Lower leg skin (tissue), 4 donors: Measurements from ENCODE around the gene PACSIN2. TPM values are rescaled to one million over a fixed set of nuclear protein-coding genes. Genes with fewer than 3 reads are reported as not detected.

Source experiments
- DNase-seq, 2 donors: peaks; one replicate each; pipeline ENCODE4 v3.0.0-alpha.2; 2019; ENCODE audit warnings: low spot score in 2 of 2
- H3K4me3 ChIP-seq: fragments of 200-600 bp; sonication (generic); 2 replicates; pipeline ENCODE4 v1.5.1; 2017; ENCODE audit warnings: mild to moderate bottlenecking, low read depth; ENCODE audit not compliant: poor library complexity, severe bottlenecking
- POLR2A ChIP-seq, 2 donors: fragments of 450-650 bp; IDR thresholded peaks; one replicate each; pipeline ENCODE4 v1.6.1; 2016 to 2017; ENCODE audit warnings: antibody characterized with exemption in 2 of 2, mild to moderate bottlenecking in 1 of 2, moderate library complexity in 1 of 2
- WGBS, 2 donors: methylation state at CpG; one replicate each; pipeline ENCODE4 v1.1.5; 2018; 5-methylcytosine and 5-hydroxymethylcytosine counted together
- intact Hi-C: fragments of 100-400 bp; cut with DNase I; formaldehyde crosslinking; loops from one replicate; pipeline ENCODE4 v1.15.0; 2023; ENCODE audit warnings: low total_unique reads
- total RNA-seq, 4 donors: library from RNA; depleted of rRNA; stranded (reverse); fragments of >200 nt; gene quantifications; one replicate each; pipeline ENCODE4 v1.1.0, GENCODE V29; 2016
- TF ChIP-seq, protein P1 (sequence below), 3 donors: fragments of 450-650 bp; IDR thresholded peaks; one replicate each; pipeline ENCODE4 v1.5.1; 2016; ENCODE audit warnings: antibody characterized with exemption in 3 of 3, mild to moderate bottlenecking in 3 of 3, moderate library complexity in 2 of 3

PACSIN2 gene
- total RNA-seq, 4 donors from 2014 or later = 46.3 to 88.8 (median 58.2) TPM

DNA sequence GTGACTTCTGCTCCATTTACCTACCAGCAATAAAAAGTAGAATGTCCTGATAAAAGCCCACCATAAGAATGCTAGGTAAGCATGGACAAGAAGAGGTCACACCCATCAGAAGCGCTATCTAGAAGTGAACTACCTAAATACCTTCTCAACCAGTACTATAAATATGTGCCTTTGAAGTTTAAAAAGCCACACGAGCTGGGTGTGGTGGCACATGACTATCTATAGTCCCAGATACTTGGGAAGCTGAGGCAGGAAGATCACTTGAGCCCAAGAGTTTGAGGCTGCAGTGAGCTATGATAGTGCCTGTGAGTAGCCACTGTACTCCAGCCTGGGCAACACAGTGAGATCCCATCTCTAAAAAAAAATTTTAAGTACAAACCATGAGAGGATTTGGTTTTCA is 66.7 kb downstream of the PACSIN2 start:
- DNase-seq = no peak
- 71 to 72% methylated on average over 2 of the region's 2 CpGs for WGBS, 2 donors
- H3K4me3 ChIP-seq = no peak overlapping the region
- TF ChIP-seq, protein P1, sequence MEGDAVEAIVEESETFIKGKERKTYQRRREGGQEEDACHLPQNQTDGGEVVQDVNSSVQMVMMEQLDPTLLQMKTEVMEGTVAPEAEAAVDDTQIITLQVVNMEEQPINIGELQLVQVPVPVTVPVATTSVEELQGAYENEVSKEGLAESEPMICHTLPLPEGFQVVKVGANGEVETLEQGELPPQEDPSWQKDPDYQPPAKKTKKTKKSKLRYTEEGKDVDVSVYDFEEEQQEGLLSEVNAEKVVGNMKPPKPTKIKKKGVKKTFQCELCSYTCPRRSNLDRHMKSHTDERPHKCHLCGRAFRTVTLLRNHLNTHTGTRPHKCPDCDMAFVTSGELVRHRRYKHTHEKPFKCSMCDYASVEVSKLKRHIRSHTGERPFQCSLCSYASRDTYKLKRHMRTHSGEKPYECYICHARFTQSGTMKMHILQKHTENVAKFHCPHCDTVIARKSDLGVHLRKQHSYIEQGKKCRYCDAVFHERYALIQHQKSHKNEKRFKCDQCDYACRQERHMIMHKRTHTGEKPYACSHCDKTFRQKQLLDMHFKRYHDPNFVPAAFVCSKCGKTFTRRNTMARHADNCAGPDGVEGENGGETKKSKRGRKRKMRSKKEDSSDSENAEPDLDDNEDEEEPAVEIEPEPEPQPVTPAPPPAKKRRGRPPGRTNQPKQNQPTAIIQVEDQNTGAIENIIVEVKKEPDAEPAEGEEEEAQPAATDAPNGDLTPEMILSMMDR (IDR thresholded peaks at IDR 0.05) = no peak
- no peak for TF ChIP-seq POLR2A (IDR thresholded peaks at IDR 0.05)
- intact Hi-C loops = no loop called here

DNA sequence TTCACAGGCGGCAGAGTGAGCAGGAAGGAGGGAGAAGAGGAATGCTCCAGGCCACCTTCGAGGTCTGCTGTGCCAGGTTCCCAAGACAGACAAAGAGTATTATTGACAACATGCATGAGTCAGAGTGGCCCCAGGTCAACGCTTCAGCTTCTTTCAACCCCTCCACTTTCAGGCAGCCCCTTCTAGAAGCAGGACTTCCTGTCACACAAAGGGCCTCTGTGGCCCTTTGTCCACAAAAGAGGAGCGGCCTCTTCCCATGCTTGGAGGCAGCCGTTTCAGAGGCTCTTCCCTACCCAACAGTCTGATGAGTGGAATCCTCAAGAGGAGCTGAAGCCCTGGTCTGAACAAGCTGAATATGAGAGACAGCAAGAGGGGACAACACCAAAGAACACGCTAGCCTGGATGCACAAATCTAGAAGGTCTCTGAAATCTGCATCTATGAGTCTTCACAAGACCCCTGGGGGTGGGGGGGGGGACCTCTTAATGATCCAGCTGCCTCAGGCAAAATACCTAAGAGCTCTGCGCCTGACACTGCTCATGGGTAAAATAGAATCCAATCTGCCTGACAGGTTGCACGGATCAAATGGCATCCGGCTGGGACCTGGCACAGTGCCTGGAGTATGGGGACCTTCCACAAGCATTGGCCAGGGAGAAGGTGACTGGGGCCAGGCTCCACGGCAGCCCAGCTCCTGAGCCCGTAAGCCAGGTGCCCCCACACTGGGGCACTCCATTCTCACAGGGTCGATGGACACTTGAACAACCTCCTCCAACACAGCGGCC is 67.5 kb downstream of the PACSIN2 start:
- TF ChIP-seq, protein P1 (IDR thresholded peaks at IDR 0.05) = no peak
- TF ChIP-seq POLR2A (IDR thresholded peaks at IDR 0.05) = no peak
- intact Hi-C loops = no loop called here
- no peak for DNase-seq
- no peak overlapping the region for H3K4me3 ChIP-seq
- WGBS, 2 donors = 61 to 67% methylated on average over 12 of the region's 13 CpGs

DNA sequence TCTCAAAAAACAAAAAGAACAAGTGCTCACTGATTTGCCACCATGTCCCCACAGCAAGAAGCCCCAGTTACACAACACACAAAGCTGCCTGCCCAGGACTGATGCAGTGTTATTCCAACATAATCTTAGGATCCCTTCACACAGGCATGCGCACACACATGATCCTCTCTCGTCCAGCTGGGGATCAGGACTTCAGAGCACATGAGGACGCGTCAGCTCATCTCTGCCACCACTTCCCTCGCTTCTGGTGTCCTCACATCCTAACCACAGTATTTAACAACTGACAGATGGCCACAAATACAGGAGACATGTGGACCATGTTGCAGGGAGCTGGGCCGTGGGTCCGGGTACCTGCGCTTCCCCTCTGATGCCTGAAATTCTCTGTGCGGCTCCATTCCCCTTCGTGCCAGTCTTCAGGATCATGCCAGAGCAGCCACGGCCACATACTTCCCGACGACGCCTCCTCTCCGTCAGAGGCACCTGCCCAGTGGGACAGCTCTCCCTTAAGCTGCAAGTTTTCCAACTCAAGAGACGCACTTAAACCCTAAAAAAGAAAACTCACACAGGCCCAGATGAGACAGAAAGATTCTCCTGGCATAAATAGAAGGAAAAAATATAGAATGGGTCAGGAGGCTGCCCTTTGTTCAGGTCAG is 68.3 kb downstream of the PACSIN2 start:
- intact Hi-C loops = no loop called here
- 74 to 81% methylated on average over 16 of the region's 16 CpGs for WGBS, 2 donors
- no peak overlapping the region for H3K4me3 ChIP-seq
- TF ChIP-seq POLR2A (IDR thresholded peaks at IDR 0.05) = no peak
- TF ChIP-seq, protein P1 (IDR thresholded peaks at IDR 0.05) = no peak
- no peak for DNase-seq

DNA sequence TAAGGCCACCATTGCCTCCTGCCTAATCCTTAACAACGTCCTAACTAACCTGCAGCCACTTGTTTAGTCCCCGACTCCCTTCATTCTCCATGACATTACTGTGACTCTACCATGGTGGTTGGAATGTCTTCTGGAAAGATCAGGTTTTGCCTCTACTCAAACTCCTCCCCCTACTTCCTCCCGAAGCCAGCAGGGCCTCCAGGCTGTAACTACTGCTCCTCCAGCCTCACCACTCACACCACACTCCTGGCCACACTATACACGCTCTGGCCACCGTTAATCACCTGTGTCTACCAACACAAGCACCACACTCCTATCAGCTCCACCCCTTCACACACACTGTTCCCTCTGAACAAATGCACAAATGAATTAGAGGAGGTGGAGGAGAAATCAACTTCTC is 69.2 kb downstream of the PACSIN2 start:
- TF ChIP-seq, protein P1 (IDR thresholded peaks at IDR 0.05) = no peak
- TF ChIP-seq POLR2A (IDR thresholded peaks at IDR 0.05) = no peak
- H3K4me3 ChIP-seq = no peak overlapping the region
- no peak for DNase-seq
- intact Hi-C loops = no loop called here
- WGBS, 2 donors = 57 to 69% methylated on average over 5 of the region's 5 CpGs

DNA sequence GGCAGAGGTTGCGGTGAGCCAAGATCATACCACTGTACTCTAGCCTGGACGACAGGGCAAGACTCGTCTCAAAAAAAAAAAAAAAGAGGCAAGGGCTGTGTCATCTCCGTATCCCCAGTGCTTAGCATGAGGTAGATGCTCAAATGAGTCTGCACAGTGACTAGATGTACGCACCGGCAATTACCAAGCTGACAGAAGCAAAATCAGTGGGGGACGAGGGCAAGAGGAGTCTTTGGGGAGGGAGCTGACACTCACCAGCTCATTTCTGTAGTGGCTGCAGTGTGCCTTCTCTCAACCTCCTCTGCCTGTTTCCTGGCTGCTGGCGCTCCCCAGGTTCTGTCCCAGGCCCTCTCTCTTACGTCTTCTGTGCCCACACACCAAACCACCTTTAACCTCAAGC is 69.9 kb downstream of the PACSIN2 start:
- DNase-seq = no peak
- intact Hi-C loops = no loop called here
- H3K4me3 ChIP-seq = no peak overlapping the region
- 92 to 94% methylated on average over 9 of the region's 9 CpGs for WGBS, 2 donors
- TF ChIP-seq, protein P1 (IDR thresholded peaks at IDR 0.05) = no peak
- TF ChIP-seq POLR2A (IDR thresholded peaks at IDR 0.05) = no peak
